PC-3 (cell line): ENCODE measurements around the gene PTK6.

Experiments
- EZH2 ChIP-seq: fragments of 300-600 bp; sonication (generic); IDR thresholded peaks from one replicate; pipeline ENCODE4 v1.6.1; 2017; ENCODE audit warnings: antibody characterized with exemption, mild to moderate bottlenecking, low read length; ENCODE audit not compliant: unreplicated experiment
- TF ChIP-seq, protein P1 (sequence below): fragments of 300-600 bp; sonication (generic); conservative IDR thresholded peaks from 2 replicates; pipeline ENCODE4 v1.5.1; 2017; ENCODE audit warnings: antibody characterized with exemption, low read depth, mild to moderate bottlenecking, low read length

DNA sequence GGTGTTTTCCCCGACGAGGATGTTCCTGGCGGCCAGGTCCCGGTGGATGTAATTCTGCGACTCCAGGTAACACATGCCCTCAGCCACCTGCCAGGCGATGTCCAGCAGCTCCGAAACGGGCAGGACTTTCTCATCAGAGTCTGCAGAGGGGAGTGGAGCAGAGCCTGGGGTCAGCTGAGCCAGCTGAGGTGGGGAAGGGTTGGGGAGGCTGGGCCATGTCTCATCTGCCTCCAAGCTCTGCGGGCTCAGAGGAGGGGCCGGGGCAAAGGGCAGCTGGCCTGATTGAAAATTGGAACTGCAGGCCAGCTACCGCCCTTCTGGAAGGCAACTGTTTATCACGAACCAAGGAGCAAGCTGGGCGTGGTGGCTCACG is 6.4 kb downstream of the PTK6 start:
- TF ChIP-seq, protein P1, sequence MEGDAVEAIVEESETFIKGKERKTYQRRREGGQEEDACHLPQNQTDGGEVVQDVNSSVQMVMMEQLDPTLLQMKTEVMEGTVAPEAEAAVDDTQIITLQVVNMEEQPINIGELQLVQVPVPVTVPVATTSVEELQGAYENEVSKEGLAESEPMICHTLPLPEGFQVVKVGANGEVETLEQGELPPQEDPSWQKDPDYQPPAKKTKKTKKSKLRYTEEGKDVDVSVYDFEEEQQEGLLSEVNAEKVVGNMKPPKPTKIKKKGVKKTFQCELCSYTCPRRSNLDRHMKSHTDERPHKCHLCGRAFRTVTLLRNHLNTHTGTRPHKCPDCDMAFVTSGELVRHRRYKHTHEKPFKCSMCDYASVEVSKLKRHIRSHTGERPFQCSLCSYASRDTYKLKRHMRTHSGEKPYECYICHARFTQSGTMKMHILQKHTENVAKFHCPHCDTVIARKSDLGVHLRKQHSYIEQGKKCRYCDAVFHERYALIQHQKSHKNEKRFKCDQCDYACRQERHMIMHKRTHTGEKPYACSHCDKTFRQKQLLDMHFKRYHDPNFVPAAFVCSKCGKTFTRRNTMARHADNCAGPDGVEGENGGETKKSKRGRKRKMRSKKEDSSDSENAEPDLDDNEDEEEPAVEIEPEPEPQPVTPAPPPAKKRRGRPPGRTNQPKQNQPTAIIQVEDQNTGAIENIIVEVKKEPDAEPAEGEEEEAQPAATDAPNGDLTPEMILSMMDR: no peak
- TF ChIP-seq EZH2: no peak
